Keratinocyte (primary cell): ENCODE results near the gene TNFAIP8. TPM values are rescaled to one million over a fixed set of nuclear protein-coding genes. Genes with fewer than 3 reads are reported as not detected.
A peak's percentile ranks its signal among the peaks of the same experiment; 100 is the strongest.

Experiments
- DNase-seq: peaks from one replicate; pipeline ENCODE4 v3.0.0-alpha.2; 2011; ENCODE audit warnings: low read depth, missing footprints, low spot score
- FAIRE-seq: peaks from 2 replicates; lab custom pipeline; 2011; peaks lifted over from hg19 to GRCh38; lab: Jason Lieb, UNC
- H2AFZ ChIP-seq: 2 replicates; pipeline ENCODE4 v1.6.0; 2012; ENCODE audit warnings: low read length, control low read depth, inconsistent platforms; ENCODE audit not compliant: control insufficient read depth
- H3K27ac ChIP-seq: 2 replicates; pipeline ENCODE4 v1.5.1; 2011; ENCODE audit warnings: low read length; ENCODE audit not compliant: control insufficient read depth, insufficient read depth
- H3K27me3 ChIP-seq: 3 replicates; pipeline ENCODE4 v1.6.0; 2011; ENCODE audit warnings: low read length; ENCODE audit not compliant: control insufficient read depth, insufficient read depth; ENCODE audit errors: extremely low read depth
- H3K36me3 ChIP-seq, 2 experiments: 2 replicates in 1 of 2; 3 replicates in 1 of 2; pipeline ENCODE4 v1.5.1; 2011; ENCODE audit warnings: low read length in 2 of 2, mild to moderate bottlenecking in 1 of 2; ENCODE audit not compliant: control insufficient read depth in 2 of 2, insufficient read depth in 2 of 2; ENCODE audit errors: extremely low read depth in 1 of 2
- H3K4me1 ChIP-seq: 3 replicates; pipeline ENCODE4 v1.5.1; 2011; ENCODE audit warnings: low read length; ENCODE audit not compliant: control insufficient read depth, insufficient read depth; ENCODE audit errors: extremely low read depth
- H3K4me2 ChIP-seq: 3 replicates; pipeline ENCODE4 v1.6.0; 2011; ENCODE audit warnings: low read depth, low read length; ENCODE audit not compliant: control insufficient read depth, insufficient read depth; ENCODE audit errors: extremely low read depth
- H3K4me3 ChIP-seq, 3 experiments: fragments of 200-600 bp in 1 of 3; sonication (generic) in 1 of 3; 2 replicates in 2 of 3; 3 replicates in 1 of 3; pipeline ENCODE4 v1.5.1; 2011 to 2016; ENCODE audit warnings: low read length in 3 of 3, mild to moderate bottlenecking in 3 of 3, control low read depth in 2 of 3, inconsistent platforms in 1 of 3, low read depth in 1 of 3, mixed read lengths in 1 of 3, mixed run types in 1 of 3, moderate library complexity in 1 of 3; ENCODE audit not compliant: control insufficient read depth in 2 of 3, insufficient read depth in 2 of 3; ENCODE audit errors: extremely low read depth in 1 of 3
- H3K79me2 ChIP-seq: 2 replicates; pipeline ENCODE4 v1.6.0; 2012; ENCODE audit warnings: low read length; ENCODE audit not compliant: control insufficient read depth, insufficient read depth
- H3K9ac ChIP-seq: 3 replicates; pipeline ENCODE4 v1.6.0; 2011; ENCODE audit warnings: low read length; ENCODE audit not compliant: control insufficient read depth, insufficient read depth; ENCODE audit errors: extremely low read depth
- H3K9me1 ChIP-seq: 3 replicates; pipeline ENCODE4 v1.6.0; 2011; ENCODE audit warnings: low read length; ENCODE audit not compliant: control insufficient read depth, insufficient read depth; ENCODE audit errors: extremely low read depth
- H3K9me3 ChIP-seq: 2 replicates; pipeline ENCODE4 v1.5.1; 2012; ENCODE audit warnings: low read depth, low read length; ENCODE audit not compliant: control insufficient read depth
- H4K20me1 ChIP-seq: 3 replicates; pipeline ENCODE4 v1.6.0; 2011; ENCODE audit warnings: low read length; ENCODE audit not compliant: control insufficient read depth, insufficient read depth; ENCODE audit errors: extremely low read depth
- EZH2 ChIP-seq: IDR thresholded peaks from one replicate; pipeline ENCODE4 v1.6.1; 2012; ENCODE audit warnings: inconsistent platforms, mild to moderate bottlenecking, low read length, moderate library complexity
- dilution Hi-C: fragments of 300-500 bp; cut with MboI; formaldehyde crosslinking; loops from one replicate; pipeline ENCODE4 v1.7.0; 2020; ENCODE audit warnings: low sequenced_read_pairs; ENCODE audit not compliant: extremely low pct_ligation_motif_present
- polyA plus RNA-seq, 5 experiments: library from polyadenylated mRNA; depleted of rRNA in 3 of 5; stranded (reverse) in 3 of 5; stranded (forward) in 1 of 5; unstranded in 1 of 5; fragments of >200 nt; gene quantifications; 1 replicate in 1 of 5; 2 replicates in 3 of 5; 3 replicates in 1 of 5; pipeline versions ENCODE4 v1.2.1 to v1.2.3, GENCODE V29; 2011 to 2012; ENCODE audit warnings: missing spikeins in 2 of 5, low read depth in 1 of 5, low replicate concordance in 1 of 5
- TF ChIP-seq, protein P1 (sequence below), 3 experiments: IDR thresholded peaks in 1 of 3; conservative IDR thresholded peaks in 1 of 3; optimal IDR thresholded peaks in 1 of 3; 2 replicates in 2 of 3; 3 replicates in 1 of 3; pipeline versions ENCODE3 to v1.5.1; 2011; ENCODE audit warnings: low read length in 3 of 3, mild to moderate bottlenecking in 3 of 3, moderate library complexity in 2 of 3, control low read depth in 1 of 3, inconsistent platforms in 1 of 3; ENCODE audit not compliant: insufficient read depth in 2 of 3; ENCODE audit errors: extremely low read depth in 1 of 3

TNFAIP8 gene
- polyA plus RNA-seq, 1 donor (not counting 4 experiments of a cell fraction or from before 2014, with no cell fraction given): 20.8 TPM

DNA sequence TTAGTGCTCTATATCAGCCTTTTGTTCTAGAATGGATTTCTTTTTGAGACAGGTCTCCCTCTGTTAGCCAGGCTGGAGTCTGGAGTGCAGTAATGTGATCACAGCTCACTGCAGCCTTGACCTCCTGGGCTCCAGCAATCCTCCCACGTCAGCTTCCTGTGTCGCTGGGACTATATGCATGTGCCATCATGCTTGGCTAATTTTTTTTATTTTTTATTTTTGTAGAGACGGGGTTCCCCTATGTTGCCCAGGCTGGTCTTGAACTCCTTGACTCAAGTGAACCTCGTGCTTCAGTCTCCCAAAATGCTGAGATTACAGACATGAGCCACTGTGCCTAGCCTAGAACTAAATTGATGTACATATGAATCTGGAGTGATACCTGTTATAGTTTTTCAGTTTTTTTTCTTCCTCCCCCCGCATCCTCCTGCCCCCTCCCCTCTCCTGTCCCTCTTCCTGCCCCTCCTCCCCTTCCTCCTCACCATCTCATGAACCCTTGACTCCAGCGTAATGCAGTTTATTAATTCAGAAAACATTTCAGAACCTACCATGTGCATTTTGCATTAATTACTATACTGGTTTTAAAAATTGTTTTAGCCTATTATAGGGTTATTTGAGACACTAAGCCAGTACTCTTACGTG lies 37.4 kb upstream of the TNFAIP8 start:
- dilution Hi-C loops: no loop called here
- no peak for FAIRE-seq
- no peaks in the 10 kb centered on the region for H3K9me1 ChIP-seq
- no peak overlapping the region for H3K4me2 ChIP-seq
- no peak overlapping the region for H2AFZ ChIP-seq
- no peaks in the 10 kb centered on the region for H3K9me3 ChIP-seq
- peaks cover 31% of the 10 kb centered on the region for H3K4me1 ChIP-seq
- peaks cover 3% of the 10 kb centered on the region for H3K79me2 ChIP-seq
- no peak overlapping the region for H3K9ac ChIP-seq
- DNase-seq: no peak
- TF ChIP-seq, protein P1, sequence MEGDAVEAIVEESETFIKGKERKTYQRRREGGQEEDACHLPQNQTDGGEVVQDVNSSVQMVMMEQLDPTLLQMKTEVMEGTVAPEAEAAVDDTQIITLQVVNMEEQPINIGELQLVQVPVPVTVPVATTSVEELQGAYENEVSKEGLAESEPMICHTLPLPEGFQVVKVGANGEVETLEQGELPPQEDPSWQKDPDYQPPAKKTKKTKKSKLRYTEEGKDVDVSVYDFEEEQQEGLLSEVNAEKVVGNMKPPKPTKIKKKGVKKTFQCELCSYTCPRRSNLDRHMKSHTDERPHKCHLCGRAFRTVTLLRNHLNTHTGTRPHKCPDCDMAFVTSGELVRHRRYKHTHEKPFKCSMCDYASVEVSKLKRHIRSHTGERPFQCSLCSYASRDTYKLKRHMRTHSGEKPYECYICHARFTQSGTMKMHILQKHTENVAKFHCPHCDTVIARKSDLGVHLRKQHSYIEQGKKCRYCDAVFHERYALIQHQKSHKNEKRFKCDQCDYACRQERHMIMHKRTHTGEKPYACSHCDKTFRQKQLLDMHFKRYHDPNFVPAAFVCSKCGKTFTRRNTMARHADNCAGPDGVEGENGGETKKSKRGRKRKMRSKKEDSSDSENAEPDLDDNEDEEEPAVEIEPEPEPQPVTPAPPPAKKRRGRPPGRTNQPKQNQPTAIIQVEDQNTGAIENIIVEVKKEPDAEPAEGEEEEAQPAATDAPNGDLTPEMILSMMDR (optimal IDR thresholded peaks at IDR 0.05 in 1 of 3, IDR thresholded peaks at IDR 0.05 in 1 of 3, conservative IDR thresholded peaks at IDR 0.05 in 1 of 3; ENCODE audit: extremely low read depth in 1 of 3, insufficient read depth in 2 of 3, low read length in 3 of 3): no peak
- TF ChIP-seq EZH2: no peak
- no peaks in the 10 kb centered on the region for H3K27me3 ChIP-seq
- H3K36me3 ChIP-seq: no peaks in the 10 kb centered on the region
- H3K4me3 ChIP-seq: no peak overlapping the region
- H3K27ac ChIP-seq: peak overlapping the region; percentile 15
- no peaks in the 10 kb centered on the region for H4K20me1 ChIP-seq

DNA sequence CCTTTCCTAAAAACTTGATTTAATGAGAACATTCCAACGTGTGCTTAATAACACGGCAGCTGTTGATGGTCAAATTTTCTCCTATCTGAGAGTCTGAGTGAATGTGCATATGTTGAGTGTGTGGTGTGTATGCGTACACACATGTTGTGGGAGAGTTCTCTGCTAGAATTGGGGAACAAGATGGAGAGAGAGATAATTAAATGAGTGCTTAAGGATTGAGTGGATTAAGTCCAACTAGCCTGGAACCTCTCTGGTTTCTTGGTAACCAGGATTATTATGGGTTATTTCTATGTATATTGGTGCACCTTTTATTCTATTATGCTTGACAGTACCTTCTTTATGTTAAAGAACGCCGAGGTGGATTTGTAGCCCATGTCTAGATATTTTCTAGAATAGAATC lies 36.4 kb upstream of the TNFAIP8 start:
- DNase-seq (no peak), FAIRE-seq (no peak)
- H3K27ac ChIP-seq: no peak overlapping the region
- no peaks in the 10 kb centered on the region for H3K27me3 ChIP-seq
- H3K4me1 ChIP-seq: peaks cover 33% of the 10 kb centered on the region
- dilution Hi-C loops: no loop called here
- H3K9me1 ChIP-seq: no peaks in the 10 kb centered on the region
- H3K9ac ChIP-seq: no peak overlapping the region
- no peak overlapping the region for H3K4me3 ChIP-seq
- peaks cover 3% of the 10 kb centered on the region for H3K79me2 ChIP-seq
- TF ChIP-seq, protein P1 (optimal IDR thresholded peaks at IDR 0.05 in 1 of 3, IDR thresholded peaks at IDR 0.05 in 1 of 3, conservative IDR thresholded peaks at IDR 0.05 in 1 of 3; ENCODE audit: extremely low read depth in 1 of 3, insufficient read depth in 2 of 3, low read length in 3 of 3): no peak
- TF ChIP-seq EZH2: no peak
- H3K36me3 ChIP-seq: no peaks in the 10 kb centered on the region
- no peaks in the 10 kb centered on the region for H4K20me1 ChIP-seq
- H3K4me2 ChIP-seq: no peak overlapping the region
- no peaks in the 10 kb centered on the region for H3K9me3 ChIP-seq
- H2AFZ ChIP-seq: no peak overlapping the region
